ENCODE data around the gene MYH15. TPM values are rescaled to one million over a fixed set of nuclear protein-coding genes. Genes with fewer than 3 reads are reported as not detected.
A peak's percentile ranks its signal among the peaks of the same experiment; 100 is the strongest.
"Not testable (repeated sequence)": the region's sequence is repeated elsewhere in the genome, so short reads cannot be mapped to it uniquely, and the experiment has no call there.

MYH15 gene
- total RNA-seq, 1 donor from 2014 or later: 0.19 TPM

- no peak for DNase-seq (ENCODE audit: low read depth)
Observed at GRCh38 chr3:108391917-108392593, 118.3 kb downstream of the MYH15 start.

GRCh38 chr3:108389372-108389771, 121.0 kb downstream of the MYH15 start:
- no peak for DNase-seq (ENCODE audit: low read depth)

GRCh38 chr3:108388136-108389132, 122.0 kb downstream of the MYH15 start:
- DNase-seq (ENCODE audit: low read depth): peak; percentile 18

DNA sequence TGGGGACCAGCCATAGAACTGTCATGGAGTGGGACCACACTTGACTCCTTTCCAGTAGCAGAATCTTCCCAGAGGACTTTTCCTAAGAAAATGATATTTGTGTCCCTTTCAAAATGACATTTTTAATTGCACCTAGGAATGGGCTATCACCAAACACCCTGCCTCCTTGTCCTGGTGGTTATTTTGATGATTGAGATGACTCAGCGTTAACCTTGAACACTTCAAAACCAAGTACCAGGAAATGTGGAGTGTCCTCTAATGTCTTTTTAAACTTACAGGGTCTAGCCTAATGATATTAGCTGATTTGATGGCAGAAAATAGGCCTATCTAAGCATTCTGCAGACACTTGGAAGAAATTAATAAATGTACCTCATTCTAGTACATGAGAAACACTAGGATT, 123.3 kb downstream of the MYH15 start:
- no peak for DNase-seq (ENCODE audit: low read depth)

GRCh38 chr3:108383306-108383705, 127.1 kb downstream of the MYH15 start:
- no peak for DNase-seq (ENCODE audit: low read depth)

- DNase-seq (ENCODE audit: low read depth): no peak
Observed at GRCh38 chr3:108381529-108382140, 128.8 kb downstream of the MYH15 start.

GRCh38 chr3:108380128-108380795, 130.1 kb downstream of the MYH15 start:
- no peak for DNase-seq (ENCODE audit: low read depth)

DNA sequence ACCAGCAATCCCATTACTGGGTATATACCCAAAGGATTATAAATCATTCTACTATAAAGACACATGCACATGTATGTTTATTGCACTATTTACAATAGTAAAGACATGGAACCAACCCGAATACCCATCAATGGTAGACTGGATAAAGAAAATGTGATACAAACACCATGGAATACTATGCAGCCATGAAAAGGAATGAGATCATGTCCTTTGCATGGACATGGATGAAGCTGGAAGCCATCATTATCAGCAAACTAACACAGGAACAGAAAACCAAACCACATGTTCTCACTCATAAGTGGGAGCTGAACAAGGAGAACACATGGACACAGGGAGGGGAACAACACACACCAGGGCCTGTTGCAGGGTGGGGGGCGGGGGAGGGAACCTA, 131.4 kb downstream of the MYH15 start:
- not testable (repeated sequence) for DNase-seq (ENCODE audit: low read depth)

GRCh38 chr3:108378153-108378951, 132.0 kb downstream of the MYH15 start:
- no peak for DNase-seq (ENCODE audit: low read depth)

GRCh38 chr3:108377384-108377783, 133.0 kb downstream of the MYH15 start:
- DNase-seq (ENCODE audit: low read depth): no peak

DNA sequence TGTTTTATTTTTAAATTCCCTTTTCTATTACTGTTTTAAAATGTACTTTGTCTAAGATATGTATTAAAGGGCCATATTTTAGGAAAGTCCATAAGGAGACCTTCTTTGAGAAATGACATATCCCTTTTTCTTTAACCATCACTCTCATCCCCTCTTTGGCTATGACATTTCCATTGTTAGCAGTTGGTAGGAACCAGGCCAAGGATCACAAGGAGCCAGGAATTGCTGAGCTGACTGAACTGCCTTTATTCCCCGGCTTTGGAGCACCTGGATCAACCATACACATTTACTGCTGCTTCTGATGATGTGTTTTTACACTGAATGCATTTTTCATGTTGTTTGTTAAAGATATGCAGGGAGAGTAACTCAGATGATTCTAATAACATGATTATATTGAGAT, 134.4 kb downstream of the MYH15 start:
- DNase-seq (ENCODE audit: low read depth): no peak

- no peak for DNase-seq (ENCODE audit: low read depth)
Observed at GRCh38 chr3:108359011-108359410, 151.4 kb downstream of the MYH15 start.

- no peak for DNase-seq (ENCODE audit: low read depth)
Observed at GRCh38 chr3:108357042-108357441, 153.4 kb downstream of the MYH15 start.

DNA sequence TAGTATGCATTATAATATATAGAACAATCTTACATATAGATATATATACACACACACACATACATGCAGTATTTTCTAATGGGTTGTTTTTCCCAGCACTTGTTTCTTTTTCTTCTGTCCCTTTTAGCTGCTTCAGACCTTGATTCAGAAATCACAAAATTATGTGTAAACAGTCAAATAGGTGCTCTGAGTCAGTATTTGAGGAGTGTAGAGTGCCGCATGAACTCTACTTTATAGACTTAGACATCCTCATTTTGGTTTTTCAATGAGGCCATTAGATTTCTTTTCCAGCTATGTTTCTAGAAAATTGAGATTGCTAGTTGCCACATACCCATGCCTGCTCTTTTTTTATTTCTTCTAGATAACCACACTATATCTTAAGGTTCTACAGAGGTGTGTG, 155.8 kb downstream of the MYH15 start:
- DNase-seq (ENCODE audit: low read depth): no peak

GRCh38 chr3:108352176-108352575, 158.2 kb downstream of the MYH15 start:
- no peak for DNase-seq (ENCODE audit: low read depth)

DNA sequence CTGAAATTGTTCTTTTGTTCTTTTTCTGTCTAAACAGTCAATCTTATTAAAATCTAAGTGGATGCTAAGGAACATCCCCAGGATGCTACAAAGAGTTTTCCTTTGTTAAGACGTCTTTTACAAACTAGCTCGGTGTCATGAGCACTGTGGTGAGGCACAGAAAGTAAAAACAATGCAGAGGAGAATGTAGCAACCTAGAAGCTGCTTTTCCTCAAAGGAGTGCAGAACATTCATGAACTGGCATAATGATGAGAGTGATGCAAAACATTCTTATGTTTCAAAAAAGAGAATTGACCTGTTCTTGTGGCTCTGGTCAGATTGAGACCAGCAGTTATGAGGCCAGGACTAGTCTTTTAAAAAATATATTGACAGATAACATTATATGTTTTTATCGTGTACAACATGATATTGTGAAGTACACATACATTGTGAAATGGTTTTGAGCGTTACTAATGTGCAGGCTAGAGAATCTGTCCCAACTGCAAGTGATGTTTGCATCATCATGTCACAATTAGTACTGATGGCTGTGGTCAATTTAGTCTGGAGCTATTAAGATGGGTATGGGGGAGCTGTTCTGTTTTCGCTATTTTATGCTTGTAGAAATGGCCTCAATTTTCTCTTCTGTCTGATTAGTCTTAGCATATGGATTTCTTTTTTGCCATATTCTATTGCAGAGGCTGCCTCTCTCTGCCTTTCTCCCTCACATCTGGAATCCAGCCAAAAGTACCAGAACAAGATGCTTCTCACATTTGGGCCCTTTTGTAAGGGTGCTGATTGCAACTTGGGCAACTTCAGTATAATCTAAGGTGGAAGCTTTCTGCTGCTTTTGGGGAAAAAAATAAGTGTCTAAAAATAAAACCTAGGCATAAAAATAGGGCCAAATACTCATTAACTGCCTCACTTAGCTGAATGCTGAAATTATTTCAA, 163.8 kb downstream of the MYH15 start:
- DNase-seq (ENCODE audit: low read depth): no peak

DNA sequence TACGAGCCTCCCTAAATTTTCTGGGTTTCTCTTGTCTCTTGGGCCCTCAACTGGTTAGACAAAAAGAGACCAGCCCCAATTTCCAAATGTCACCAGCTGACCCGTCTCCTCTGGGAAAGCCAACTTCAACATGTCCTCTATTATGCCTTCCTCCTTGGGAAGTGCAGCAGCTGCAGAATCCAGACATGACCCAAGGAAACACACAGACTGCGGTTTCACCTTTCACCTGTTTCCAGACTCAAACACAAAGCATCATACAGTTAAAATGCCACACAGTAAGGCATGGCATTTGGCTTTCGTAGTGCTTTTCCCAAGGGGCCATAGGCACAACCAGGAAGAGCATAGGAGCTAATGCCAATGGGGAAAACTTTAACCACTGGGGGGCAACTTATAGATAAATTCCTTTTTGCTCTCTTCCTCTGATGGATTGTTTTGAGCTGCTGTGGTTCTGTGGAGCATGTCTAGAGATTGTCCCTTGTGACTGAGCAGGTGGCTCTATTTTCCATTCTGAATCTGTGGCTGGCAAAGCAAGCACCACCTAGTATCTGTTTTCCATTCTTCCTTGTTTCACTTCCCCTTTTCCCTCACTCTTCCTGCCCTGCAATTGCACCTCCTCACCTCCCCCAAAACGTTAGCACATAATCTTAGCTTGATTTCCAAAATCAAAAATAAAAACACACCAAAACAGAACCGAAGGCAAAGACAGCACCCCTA, 164.7 kb downstream of the MYH15 start:
- peak; percentile 59 for DNase-seq (ENCODE audit: low read depth)

- no peak for DNase-seq (ENCODE audit: low read depth)
Observed at GRCh38 chr3:108343491-108343890, 166.9 kb downstream of the MYH15 start.

Measured in myocyte (in vitro differentiated cells).